Right hindlimb (tissue), 1 donor: ENCODE results near the gene ECT2L.

Experiments used
- DNase-seq: peaks from one replicate; pipeline ENCODE4 v3.0.0-alpha.2; 2018

ECT2L gene

DNA sequence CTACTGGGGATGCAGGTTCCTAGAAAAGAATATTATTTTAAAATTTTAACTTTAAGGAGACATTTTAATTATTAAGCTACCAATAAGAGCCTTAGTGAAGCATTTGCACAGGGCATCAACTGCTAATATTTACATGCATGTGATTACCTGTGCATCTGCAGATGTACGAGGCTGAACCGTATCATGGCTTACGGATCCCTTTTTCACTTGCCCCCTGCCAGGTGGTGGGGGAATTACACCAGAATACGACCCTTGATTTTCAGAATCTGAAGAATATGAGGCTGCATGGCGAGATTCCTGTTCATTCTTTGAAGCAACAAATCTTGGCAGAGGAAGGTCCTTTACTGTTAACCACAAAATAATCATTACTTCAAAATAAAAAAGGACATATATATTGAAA lies 149.5 kb downstream of the ECT2L start:
- no peak for DNase-seq

DNA sequence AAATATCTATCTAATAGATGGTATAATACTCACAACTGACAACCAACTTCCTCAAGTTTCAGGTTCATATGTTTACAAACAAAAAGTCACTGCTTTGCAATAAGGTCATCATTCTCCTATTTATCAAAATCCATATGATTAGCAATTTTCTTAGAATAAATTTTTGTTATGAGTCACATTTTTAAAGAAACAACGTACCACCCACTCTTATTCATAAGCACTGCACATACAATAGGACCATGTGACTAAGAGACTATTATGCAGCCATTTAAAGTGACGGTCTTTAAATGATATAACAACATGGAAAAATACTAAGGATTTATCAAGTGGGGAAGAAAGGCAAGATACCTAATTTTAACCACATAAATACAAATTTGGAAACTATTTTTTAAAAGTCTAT lies 152.1 kb downstream of the ECT2L start:
- DNase-seq, result no peak

DNA sequence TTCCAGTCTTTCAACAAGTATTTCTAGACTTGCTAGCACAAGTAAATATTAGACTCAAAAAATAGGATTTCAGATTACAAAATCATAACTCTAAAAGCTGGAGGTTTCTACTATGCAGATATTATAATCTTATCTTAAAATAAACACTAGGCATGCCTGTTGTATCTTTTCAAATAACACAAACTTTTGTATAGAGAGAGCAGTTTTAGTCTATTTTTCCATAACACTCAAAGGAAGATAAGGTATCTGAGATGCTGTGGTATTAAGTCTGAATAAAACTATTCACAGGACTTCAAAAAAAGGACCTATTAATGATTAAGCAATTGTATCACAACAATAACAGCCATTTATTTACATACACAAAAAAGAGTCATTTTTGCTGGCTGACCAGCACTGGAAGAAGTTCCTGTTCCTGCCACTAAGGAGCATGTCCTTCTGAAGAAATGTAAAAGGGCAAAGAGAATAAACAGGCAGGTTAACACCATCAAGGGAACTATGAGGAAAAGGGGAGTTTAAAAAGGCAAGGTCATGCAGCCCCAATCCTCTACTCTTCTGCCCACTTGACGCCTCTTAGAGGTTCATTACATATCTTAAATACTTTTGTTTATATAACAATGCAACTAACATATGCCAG lies 152.8 kb downstream of the ECT2L start:
- no peak for DNase-seq

DNA sequence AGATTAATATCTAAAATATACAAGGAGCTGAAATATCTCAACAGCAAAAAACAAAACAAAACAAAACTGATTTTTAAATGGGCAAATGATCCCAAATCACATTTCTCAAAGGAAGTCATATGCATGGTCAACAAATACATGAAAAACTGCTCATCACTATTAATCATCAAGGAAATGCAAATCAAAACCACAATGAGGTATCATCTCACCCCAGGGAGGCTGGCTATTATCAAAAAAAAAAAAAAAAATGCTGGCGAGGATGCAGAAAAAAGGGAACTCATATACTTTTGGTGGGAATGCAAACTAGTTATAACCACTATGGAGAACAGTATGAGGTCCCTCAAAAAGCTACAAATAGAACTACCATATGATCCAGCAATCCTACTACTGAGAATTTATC lies 157.6 kb downstream of the ECT2L start:
- DNase-seq, result no peak
